Epithelial cell of proximal tubule (primary cell): ENCODE data around the gene CNTN5. TPM values are rescaled to one million over a fixed set of nuclear protein-coding genes. Genes with fewer than 3 reads are reported as not detected.

Experiments
- DNase-seq: peaks from one replicate; pipeline ENCODE4 v3.0.0-alpha.2; 2011; ENCODE audit warnings: low read depth
- H3K4me3 ChIP-seq: 2 replicates; pipeline ENCODE4 v1.5.1; 2011; ENCODE audit warnings: low read depth, mild to moderate bottlenecking, low read length
- total RNA-seq: library from RNA; depleted of rRNA; stranded (reverse); fragments of >200 nt; gene quantifications from 2 replicates; pipeline ENCODE4 v1.2.3, GENCODE V29; 2015
- TF ChIP-seq, protein P1 (sequence below): conservative IDR thresholded peaks from 2 replicates; pipeline ENCODE4 v1.5.1; 2012; ENCODE audit warnings: low read depth, mild to moderate bottlenecking, low read length

Gene CNTN5
- total RNA-seq, 1 donor from 2014 or later, result not detected

DNA sequence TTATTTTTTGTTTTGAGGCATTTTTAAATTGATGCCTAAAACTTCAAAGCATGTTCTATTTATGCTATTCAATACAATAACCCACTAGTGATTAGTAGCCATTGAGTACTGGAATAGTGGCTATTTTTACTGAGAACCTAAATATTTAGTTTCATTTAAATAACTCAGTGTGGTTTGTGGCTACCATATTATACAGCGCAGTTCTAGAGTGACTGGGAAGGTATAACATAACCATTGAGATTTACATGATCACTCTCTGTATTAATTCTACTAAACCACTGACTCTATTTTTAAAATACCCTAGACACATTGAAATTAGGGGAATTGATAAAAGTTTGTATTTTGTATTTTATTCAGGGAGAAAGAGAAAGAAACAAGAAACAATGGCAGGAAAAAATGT is 441.2 kb downstream of the CNTN5 start:
- DNase-seq, result no peak
- TF ChIP-seq, protein P1, sequence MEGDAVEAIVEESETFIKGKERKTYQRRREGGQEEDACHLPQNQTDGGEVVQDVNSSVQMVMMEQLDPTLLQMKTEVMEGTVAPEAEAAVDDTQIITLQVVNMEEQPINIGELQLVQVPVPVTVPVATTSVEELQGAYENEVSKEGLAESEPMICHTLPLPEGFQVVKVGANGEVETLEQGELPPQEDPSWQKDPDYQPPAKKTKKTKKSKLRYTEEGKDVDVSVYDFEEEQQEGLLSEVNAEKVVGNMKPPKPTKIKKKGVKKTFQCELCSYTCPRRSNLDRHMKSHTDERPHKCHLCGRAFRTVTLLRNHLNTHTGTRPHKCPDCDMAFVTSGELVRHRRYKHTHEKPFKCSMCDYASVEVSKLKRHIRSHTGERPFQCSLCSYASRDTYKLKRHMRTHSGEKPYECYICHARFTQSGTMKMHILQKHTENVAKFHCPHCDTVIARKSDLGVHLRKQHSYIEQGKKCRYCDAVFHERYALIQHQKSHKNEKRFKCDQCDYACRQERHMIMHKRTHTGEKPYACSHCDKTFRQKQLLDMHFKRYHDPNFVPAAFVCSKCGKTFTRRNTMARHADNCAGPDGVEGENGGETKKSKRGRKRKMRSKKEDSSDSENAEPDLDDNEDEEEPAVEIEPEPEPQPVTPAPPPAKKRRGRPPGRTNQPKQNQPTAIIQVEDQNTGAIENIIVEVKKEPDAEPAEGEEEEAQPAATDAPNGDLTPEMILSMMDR, result no peak
- H3K4me3 ChIP-seq, result no peak overlapping the region

DNA sequence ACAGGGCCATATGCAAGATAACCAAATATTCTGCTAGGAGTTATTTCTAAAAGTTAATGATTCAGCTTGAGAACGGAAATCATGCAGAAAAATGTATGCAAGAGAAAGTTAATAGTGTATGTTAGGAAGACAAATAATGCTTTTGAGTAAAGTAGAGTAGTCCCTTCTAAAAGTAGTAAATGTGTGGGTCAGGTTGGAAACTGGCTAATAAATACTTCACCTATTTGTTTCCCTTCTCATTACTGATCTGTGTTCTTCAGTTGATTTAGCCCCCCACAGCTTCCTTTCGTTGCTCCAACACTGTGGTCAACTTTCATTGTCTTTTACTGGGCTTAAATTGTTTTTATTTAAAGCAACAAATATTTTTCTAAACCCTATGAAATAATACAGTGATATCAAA is 444.2 kb downstream of the CNTN5 start:
- DNase-seq, result no peak
- TF ChIP-seq, protein P1, result no peak
- no peak overlapping the region for H3K4me3 ChIP-seq

DNA sequence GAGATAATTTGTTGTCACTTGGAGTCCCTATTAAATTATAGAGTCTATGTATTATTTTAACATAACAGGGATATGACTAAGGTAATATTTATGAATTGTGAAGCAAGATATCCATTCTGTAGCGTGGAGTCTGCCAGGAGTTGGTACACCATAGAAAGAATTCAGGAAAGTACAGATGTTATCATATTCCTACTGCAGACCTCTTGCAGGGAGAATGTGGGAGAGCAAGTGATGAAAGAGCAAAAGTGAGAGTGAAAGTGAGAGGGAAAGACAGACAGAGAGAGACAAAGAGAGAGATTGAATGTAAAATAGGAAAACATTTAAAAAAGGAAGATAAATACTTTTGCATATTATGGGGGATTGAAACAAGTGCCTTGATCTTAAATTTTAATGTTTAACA is 468.8 kb downstream of the CNTN5 start:
- DNase-seq, result no peak
- TF ChIP-seq, protein P1, result no peak
- no peak overlapping the region for H3K4me3 ChIP-seq

DNA sequence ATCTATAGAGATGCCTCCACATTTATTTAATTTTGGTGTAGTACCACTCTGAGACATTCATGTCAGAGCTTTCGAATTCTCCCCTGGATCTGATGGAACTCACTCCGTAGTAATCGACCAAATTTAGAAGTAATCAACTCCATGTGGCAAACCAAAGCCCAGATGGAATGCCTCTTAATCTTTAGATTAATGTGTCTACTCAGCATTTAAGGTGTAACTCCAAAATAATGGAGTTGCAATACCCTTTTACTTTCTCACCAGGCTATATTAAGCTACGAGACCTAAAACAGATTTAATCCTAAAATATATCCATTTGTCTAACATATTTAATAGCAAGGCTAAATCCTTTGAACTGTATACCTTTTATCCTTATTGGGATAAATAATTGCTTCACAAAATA is 473.3 kb downstream of the CNTN5 start:
- TF ChIP-seq, protein P1, result no peak
- no peak for DNase-seq
- no peak overlapping the region for H3K4me3 ChIP-seq

DNA sequence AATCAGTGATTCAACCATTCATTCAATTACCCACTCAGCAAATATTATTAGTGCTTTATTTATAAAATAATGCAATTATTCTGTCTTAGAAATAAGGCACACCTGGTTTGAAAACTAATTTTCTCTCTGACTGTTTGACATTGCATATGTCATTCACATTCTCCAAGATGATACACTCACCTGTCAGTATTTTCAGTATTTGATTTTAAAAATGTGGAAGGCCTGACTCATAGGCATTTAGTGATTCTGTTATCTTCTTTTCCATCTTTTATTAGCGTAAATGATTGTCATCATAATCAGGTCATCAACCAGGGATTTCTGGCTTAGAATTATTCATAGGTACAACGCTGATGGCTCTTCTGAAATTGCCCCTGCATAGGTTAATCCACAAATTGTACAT is 480.9 kb downstream of the CNTN5 start:
- DNase-seq, result no peak
- no peak overlapping the region for H3K4me3 ChIP-seq
- TF ChIP-seq, protein P1, result no peak

DNA sequence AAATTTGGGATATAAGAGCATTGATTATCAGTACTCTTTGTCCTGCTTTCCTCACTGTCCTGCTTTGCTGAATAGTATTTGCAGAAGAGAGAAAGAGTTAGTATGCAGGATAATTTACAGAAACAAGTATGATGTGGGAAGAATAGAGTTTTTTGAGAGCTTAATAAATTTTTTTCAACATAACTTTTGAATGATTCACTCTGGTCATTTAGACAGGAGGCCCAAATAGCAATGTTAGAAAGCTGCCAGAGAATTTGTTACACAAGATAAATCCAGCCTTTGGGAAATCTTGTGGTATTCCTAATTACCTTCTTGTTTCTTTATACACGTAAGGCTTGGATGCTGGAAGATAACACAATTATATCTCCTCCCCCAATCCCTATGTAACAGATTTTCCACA is 484.6 kb downstream of the CNTN5 start:
- TF ChIP-seq, protein P1, result no peak
- no peak overlapping the region for H3K4me3 ChIP-seq
- DNase-seq, result no peak

DNA sequence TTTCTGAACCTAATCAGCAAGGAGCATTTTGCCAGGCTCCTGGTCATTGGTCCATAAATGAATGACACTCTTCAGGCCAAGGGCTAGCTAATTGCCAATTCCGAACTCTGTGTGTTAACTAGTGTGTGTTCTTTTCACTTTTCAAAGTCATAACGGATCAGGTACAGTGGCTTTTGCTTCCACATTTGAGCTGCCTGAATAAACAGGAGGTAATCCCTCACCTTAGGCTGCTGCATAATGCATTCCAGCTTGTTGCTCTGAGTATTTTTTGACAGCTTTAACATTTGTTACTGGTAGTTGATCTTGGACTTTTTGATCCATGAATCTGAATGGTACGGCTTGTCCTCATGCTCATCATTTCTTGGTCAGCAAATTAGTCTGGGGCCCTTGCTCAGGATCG is 485.1 kb downstream of the CNTN5 start:
- DNase-seq, result no peak
- no peak overlapping the region for H3K4me3 ChIP-seq
- TF ChIP-seq, protein P1, result no peak
